Subcutaneous abdominal adipose tissue (tissue), 5 donors: ENCODE measurements around the gene MAML1.

ENCODE experiments used
- H3K27ac ChIP-seq: one replicate; pipeline ENCODE4 v1.7.0; 2013; ENCODE audit warnings: low read depth, mild to moderate bottlenecking, inconsistent platforms, low read length, moderate library complexity
- H3K27me3 ChIP-seq, 5 donors: one replicate each; pipeline ENCODE4 v1.7.0; 2013; ENCODE audit warnings: low read length in 5 of 5, inconsistent platforms in 1 of 5; ENCODE audit not compliant: control insufficient read depth in 5 of 5, insufficient read depth in 4 of 5
- H3K36me3 ChIP-seq, 5 donors: one replicate each; pipeline ENCODE4 v1.7.0; 2013; ENCODE audit warnings: low read length in 5 of 5; ENCODE audit not compliant: control insufficient read depth in 5 of 5, insufficient read depth in 5 of 5
- H3K4me1 ChIP-seq, 5 donors: one replicate each; pipeline ENCODE4 v1.7.0; 2013; ENCODE audit warnings: low read length in 5 of 5, mild to moderate bottlenecking in 3 of 5, moderate library complexity in 1 of 5; ENCODE audit not compliant: control insufficient read depth in 5 of 5, insufficient read depth in 5 of 5
- H3K4me3 ChIP-seq, 5 donors: one replicate each; pipeline ENCODE4 v1.7.0; 2013; ENCODE audit warnings: low read length in 5 of 5, low read depth in 1 of 5
- H3K9ac ChIP-seq, 5 donors: one replicate each; pipeline ENCODE4 v1.7.0; 2013; ENCODE audit warnings: low read length in 5 of 5, mild to moderate bottlenecking in 4 of 5, moderate library complexity in 3 of 5
- H3K9me3 ChIP-seq, 5 donors: one replicate each; pipeline ENCODE4 v1.7.0; 2013; ENCODE audit warnings: low read length in 5 of 5; ENCODE audit not compliant: control insufficient read depth in 5 of 5
- donor health status: healthy.
- donor health status: healthy.
- donor health status: healthy.
- donor health status: healthy.
- donor health status: healthy.

The MAML1 gene

DNA sequence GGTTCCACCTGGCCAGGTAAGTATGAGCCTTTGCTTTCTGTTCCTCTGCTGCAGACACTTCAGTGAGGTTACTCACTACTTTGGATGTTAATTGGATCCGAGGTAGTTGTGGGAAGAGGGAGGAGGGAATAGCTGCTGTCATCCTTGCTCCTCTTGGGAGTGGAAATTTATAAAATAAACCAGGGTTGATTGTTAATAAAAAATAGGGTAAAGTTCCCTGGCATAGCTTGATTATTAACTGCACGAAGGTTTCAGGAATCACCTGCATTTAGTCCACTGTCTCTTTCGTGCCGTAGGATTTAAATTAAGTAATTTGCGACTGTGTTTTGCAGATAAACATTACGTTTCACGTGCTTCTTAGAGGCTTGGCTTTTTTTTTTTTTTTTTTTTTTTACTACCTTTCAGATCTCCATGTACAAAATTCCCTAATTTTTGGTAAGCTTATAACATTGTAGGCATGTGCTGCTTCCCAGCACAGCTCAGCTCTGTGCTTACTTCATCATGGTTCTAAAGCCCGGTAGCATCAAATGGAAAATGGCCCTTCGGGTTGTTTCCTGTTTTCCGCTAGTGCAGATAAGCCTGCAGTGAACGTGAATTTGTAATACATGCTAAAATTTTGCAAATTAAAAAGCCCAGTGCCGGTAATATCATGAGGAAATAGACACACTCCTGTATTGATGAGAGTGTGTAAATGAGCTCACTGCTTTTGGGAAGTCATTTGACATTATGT lies 34.3 kb downstream of the MAML1 start:
- no peaks in the 10 kb centered on the region for H3K9me3 ChIP-seq
- peaks cover 8 to 53% (median 49%) of the 10 kb centered on the region in 5 donors for H3K36me3 ChIP-seq
- H3K4me1 ChIP-seq: peaks cover 16 to 49% (median 44%) of the 10 kb centered on the region in 5 donors
- H3K4me3 ChIP-seq: no peak overlapping the region
- H3K27ac ChIP-seq: peak overlapping the region; percentile 54
- H3K27me3 ChIP-seq: no peaks in the 10 kb centered on the region
- H3K9ac ChIP-seq: peak overlapping the region in 2 of 5 donors; percentile 27 to 36

DNA sequence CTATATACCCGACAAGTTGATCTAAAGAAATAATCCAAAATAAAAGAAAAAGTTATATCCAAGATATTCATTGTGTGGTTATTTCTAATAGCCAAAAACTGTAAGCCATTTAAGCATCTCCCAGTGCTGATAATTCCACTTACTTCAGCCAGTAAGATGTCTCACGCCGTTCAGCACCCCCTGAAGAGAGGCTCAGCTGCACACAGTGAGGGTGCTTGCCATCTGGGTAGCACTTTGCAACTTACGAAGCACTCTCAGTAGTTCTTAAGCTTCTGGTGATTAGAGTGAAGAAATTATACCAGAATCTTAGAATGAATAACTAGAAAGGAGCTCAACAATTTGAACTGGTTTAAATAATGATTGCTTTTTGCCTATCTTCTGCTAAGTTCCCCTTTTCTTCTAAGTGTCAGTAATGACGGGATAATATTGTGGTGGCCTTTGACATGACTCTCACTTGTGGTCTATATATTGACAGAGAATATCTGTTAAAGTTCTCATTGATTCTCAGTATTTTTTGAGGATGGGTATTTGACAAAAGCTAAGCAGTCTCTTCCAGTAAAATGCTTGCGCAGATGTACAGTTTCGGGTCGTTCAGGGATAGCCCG lies 35.0 kb downstream of the MAML1 start:
- no peak overlapping the region for H3K27ac ChIP-seq
- no peak overlapping the region for H3K4me3 ChIP-seq
- H3K9me3 ChIP-seq: no peaks in the 10 kb centered on the region
- peaks cover 8 to 60% (median 56%) of the 10 kb centered on the region in 5 donors for H3K36me3 ChIP-seq
- H3K27me3 ChIP-seq: no peaks in the 10 kb centered on the region
- peaks cover 10 to 42% (median 37%) of the 10 kb centered on the region in 5 donors for H3K4me1 ChIP-seq
- no peak overlapping the region for H3K9ac ChIP-seq

DNA sequence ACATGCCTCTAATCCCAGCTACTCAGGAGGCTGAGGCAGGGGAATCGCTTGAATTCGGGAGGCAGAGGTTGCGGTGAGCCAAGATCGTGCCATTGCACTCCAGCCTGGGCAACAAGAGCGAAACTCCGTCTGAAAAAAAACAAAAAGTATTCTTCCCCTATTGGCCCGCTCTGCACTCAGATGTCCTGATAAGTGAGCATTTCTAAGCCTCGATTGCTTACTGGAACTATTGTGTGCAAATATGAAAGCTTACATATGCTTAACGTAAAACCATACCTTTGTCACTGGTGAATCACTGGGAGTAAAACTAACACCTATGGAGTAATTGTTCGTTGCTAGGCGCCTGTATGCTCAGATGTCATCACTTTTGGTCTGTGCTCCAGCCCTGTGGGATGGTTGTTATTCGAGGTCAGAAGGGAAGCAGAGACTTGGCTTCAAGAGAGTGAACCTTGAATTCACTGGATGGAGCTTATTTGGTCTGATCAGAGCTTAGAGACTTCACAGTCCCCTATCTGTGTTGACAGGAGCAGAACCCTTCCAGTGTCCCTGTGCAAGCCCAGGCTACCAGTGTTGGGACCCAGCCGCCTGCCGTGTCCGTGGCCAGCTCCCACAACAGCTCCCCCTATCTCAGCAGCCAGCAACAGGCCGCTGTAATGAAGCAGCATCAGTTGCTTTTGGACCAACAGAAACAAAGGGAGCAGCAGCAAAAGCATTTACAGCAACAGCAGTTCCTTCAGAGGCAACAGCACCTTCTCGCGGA lies 35.9 kb downstream of the MAML1 start:
- H3K36me3 ChIP-seq: peaks cover 8 to 70% (median 64%) of the 10 kb centered on the region in 5 donors

GRCh38 chr5:179769271-179769670 lies 36.6 kb downstream of the MAML1 start:
- H3K27me3 ChIP-seq: no peaks in the 10 kb centered on the region
- H3K9ac ChIP-seq: no peak overlapping the region
- peaks cover 8 to 77% (median 71%) of the 10 kb centered on the region in 5 donors for H3K36me3 ChIP-seq
- peaks cover 7 to 26% (median 21%) of the 10 kb centered on the region in 5 donors for H3K4me1 ChIP-seq
- H3K9me3 ChIP-seq: no peaks in the 10 kb centered on the region
- H3K4me3 ChIP-seq: no peak overlapping the region
- no peak overlapping the region for H3K27ac ChIP-seq

More for the DNA sequence above, 35.9 kb downstream of the MAML1 start:
- Histone ChIP-seq H3K4me1 (peaks cover 8 to 33% (median 28%) of the 10 kb centered on the region in 5 donors), H3K9ac (no peak overlapping the region), H3K27me3 (no peaks in the 10 kb centered on the region), H3K9me3 (no peaks in the 10 kb centered on the region), H3K4me3 (no peak overlapping the region), H3K27ac (no peak overlapping the region)

GRCh38 chr5:179769796-179770195 lies 37.2 kb downstream of the MAML1 start:
- Histone ChIP-seq H3K9ac (no peak overlapping the region), H3K9me3 (no peaks in the 10 kb centered on the region), H3K4me1 (peaks cover 7 to 24% (median 21%) of the 10 kb centered on the region in 5 donors), H3K4me3 (no peak overlapping the region), H3K27ac (no peak overlapping the region), H3K27me3 (no peaks in the 10 kb centered on the region), H3K36me3 (peaks cover 8 to 82% (median 77%) of the 10 kb centered on the region in 5 donors)

- no peak overlapping the region for H3K4me3 ChIP-seq
- H3K9ac ChIP-seq: no peak overlapping the region
- H3K4me1 ChIP-seq: peaks cover 1 to 18% (median 9%) of the 10 kb centered on the region in 5 donors
- peaks cover 8 to 85% (median 81%) of the 10 kb centered on the region in 5 donors for H3K36me3 ChIP-seq
- no peaks in the 10 kb centered on the region for H3K27me3 ChIP-seq
- H3K27ac ChIP-seq: no peak overlapping the region
- H3K9me3 ChIP-seq: no peaks in the 10 kb centered on the region
These were observed 38.8 kb downstream of the MAML1 start for GRCh38 chr5:179771311-179771895.

DNA sequence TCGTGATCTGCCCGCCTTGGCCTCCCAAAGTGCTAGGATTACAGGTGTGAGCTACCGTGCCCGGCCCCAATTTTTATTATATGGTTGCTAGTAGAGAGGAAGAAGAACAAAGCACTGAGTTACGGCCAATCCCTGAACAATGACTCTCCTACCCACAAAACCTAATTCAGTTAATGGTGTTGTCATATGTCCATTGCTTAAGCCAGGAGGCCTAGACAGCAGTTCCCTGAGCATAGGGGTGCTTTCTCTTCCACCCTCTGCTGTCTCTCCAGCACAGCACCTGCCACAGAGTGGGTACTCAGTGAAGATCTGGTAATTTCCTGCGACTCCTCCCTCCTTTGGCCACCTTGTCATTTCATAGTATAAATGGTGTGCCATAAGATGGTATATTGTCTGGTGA lies 39.7 kb downstream of the MAML1 start:
- Histone ChIP-seq H3K4me1 (peaks cover 0 to 13% (median 3%) of the 10 kb centered on the region in 5 donors), H3K27ac (no peak overlapping the region), H3K27me3 (no peaks in the 10 kb centered on the region), H3K9ac (no peak overlapping the region), H3K4me3 (no peak overlapping the region), H3K9me3 (no peaks in the 10 kb centered on the region), H3K36me3 (peaks cover 8 to 85% (median 77%) of the 10 kb centered on the region in 5 donors)

DNA sequence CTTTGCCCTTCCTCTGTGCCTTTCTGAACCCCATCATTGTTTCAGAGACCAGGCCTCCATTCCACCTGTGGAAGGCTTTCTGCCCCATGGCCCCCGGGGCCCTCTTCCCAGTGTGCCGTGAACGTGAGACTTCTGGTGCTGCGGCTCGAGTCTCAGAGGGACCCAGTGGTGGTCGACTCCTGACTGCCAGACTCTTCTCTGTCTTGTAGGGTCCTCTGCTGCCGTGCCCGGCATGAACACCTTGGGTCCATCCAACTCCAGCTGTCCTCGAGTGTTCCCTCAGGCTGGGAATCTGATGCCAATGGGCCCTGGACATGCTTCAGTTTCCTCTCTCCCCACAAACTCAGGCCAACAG lies 41.0 kb downstream of the MAML1 start:
- Histone ChIP-seq H3K27me3 (no peaks in the 10 kb centered on the region), H3K9ac (no peak overlapping the region), H3K9me3 (no peaks in the 10 kb centered on the region), H3K4me1 (peaks cover 0 to 24% (median 5%) of the 10 kb centered on the region in 5 donors), H3K27ac (no peak overlapping the region), H3K36me3 (peaks cover 8 to 92% (median 82%) of the 10 kb centered on the region in 5 donors), H3K4me3 (no peak overlapping the region)

DNA sequence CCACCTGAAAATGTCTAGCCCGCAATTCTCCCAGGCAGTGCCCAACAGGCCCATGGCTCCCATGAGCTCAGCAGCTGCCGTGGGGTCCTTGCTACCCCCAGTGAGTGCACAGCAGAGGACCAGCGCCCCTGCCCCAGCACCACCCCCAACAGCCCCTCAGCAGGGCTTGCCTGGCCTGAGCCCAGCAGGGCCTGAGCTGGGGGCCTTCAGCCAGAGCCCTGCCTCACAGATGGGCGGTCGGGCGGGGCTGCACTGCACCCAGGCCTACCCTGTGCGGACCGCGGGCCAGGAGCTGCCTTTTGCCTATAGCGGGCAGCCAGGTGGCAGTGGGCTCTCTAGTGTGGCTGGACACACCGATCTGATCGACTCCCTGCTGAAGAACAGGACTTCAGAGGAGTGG lies 41.8 kb downstream of the MAML1 start:
- Histone ChIP-seq H3K27ac (no peak overlapping the region), H3K9ac (no peak overlapping the region), H3K27me3 (no peaks in the 10 kb centered on the region), H3K36me3 (peaks cover 8 to 87% (median 77%) of the 10 kb centered on the region in 5 donors), H3K9me3 (no peaks in the 10 kb centered on the region), H3K4me1 (peaks cover 0 to 29% (median 7%) of the 10 kb centered on the region in 5 donors), H3K4me3 (no peak overlapping the region)
